Renal cortical epithelial cell (primary cell): ENCODE measurements around the gene CD68. TPM values are rescaled to one million over a fixed set of nuclear protein-coding genes. Genes with fewer than 3 reads are reported as not detected.
"Not testable (repeated sequence)": the region's sequence is repeated elsewhere in the genome, so short reads cannot be mapped to it uniquely, and the experiment has no call there.

Experiments used
- DNase-seq: peaks from one replicate; pipeline ENCODE4 v3.0.0-alpha.2; 2011; ENCODE audit warnings: low read depth
- total RNA-seq: library from RNA; depleted of rRNA; stranded (reverse); fragments of >200 nt; gene quantifications from 2 replicates; pipeline ENCODE4 v1.2.3, GENCODE V29; 2014

CD68 gene
- total RNA-seq, 1 donor from 2014 or later, result 7.6 TPM

DNA sequence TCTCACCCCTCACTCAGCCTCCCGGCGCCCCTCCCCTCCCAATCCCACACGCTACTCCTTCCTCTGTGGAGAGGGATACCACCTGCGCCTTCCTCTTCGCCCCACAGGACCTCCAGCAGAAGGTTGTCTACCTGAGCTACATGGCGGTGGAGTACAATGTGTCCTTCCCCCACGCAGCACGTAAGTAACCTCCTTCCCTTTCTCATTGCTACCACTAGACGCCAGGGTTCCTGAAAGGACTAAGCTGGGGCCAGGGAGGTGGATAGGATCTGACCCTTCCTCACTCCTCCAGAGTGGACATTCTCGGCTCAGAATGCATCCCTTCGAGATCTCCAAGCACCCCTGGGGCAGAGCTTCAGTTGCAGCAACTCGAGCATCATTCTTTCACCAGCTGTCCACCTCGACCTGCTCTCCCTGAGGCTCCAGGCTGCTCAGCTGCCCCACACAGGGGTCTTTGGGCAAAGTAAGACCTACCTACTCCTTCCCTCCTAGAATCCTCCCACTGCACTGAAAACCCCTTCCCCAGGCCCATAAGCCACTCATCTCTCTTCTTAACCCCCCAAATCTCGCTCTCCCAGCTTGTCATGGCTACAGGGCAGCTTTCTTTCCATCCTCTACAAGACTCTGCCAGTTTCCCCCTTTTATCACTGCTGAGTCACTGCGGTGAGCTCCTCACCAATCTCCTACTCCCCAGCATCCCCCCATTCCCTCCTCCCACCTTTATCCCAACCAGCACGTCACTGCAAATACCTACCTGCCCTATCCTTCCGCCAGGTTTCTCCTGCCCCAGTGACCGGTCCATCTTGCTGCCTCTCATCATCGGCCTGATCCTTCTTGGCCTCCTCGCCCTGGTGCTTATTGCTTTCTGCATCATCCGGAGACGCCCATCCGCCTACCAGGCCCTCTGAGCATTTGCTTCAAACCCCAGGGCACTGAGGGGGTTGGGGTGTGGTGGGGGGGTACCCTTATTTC lies 1.5 kb downstream of the CD68 start:
- no peak for DNase-seq

GRCh38 chr17:7582396-7583252 lies 3.2 kb downstream of the CD68 start:
- DNase-seq, result no peak

GRCh38 chr17:7583253-7584109 lies 4.0 kb downstream of the CD68 start, which contains the start of gene MPDU1:
TSS of gene MPDU1 (plus strand) at chr17:7583852. CDS start at chr17:7583863, 11 bp downstream.
- DNase-seq, result peak; percentile 88

GRCh38 chr17:7586673-7587419 lies 7.4 kb downstream of the CD68 start:
- peak; percentile 23 for DNase-seq

GRCh38 chr17:7587420-7588151 lies 8.1 kb downstream of the CD68 start:
- no peak for DNase-seq

- no peak for DNase-seq
These were observed 9.2 kb downstream of the CD68 start for GRCh38 chr17:7588553-7589203.

- peak; percentile 59 for DNase-seq
These were observed 9.9 kb downstream of the CD68 start for GRCh38 chr17:7589204-7589868.

GRCh38 chr17:7589891-7590691 lies 10.7 kb downstream of the CD68 start, which contains the start of gene SOX15:
TSS of gene SOX15 (minus strand) at chr17:7590094. CDS start at chr17:7589676, 418 bp downstream.
- peak; percentile 56 for DNase-seq

DNA sequence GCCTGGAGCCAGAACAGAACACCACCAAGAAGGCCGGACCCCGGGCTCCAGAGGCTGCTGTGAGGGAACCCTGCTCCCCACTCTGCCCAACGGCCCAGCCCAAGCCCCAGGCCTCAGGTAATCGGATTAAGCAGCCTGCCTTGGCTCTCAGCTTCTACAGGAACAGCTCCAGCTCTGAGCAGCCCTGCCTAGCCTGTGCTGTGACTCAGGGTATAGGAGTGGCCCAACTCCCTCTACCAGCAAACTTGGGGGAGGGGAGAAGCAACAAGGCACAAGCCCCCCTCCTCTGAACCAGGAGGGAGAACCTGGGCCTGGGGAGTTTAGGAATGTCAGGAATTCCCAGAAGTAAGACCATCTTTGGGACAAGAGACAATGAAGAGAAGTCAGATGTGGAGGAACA lies 11.3 kb downstream of the CD68 start:
- DNase-seq, result peak; percentile 62

GRCh38 chr17:7591596-7591995 lies 12.2 kb downstream of the CD68 start:
- DNase-seq, result no peak

GRCh38 chr17:7592422-7593021 lies 13.1 kb downstream of the CD68 start:
- DNase-seq, result no peak

- no peak for DNase-seq
These were observed 13.9 kb downstream of the CD68 start for GRCh38 chr17:7593296-7593695.

- not testable (repeated sequence) for DNase-seq
These were observed 18.1 kb downstream of the CD68 start for GRCh38 chr17:7597561-7597960.

DNA sequence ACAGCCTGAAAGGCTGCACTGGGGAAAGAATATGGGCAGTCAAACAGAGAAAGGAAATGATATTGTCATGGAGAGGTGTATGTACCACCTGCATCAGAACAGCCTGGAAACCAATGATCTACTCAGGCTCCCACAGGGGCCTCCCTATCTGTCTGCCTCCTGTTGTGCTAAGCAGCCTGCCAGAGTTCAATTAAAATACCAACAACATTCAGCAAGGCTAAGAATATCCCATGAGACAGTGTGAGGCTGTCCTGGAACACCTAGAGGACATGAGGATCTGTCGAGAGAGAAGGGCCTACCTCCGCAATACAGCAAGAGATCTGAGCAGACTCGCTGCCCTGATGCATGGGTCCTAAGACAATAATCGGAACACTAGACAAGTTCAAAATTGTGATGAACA lies 26.8 kb downstream of the CD68 start:
- no peak for DNase-seq

DNA sequence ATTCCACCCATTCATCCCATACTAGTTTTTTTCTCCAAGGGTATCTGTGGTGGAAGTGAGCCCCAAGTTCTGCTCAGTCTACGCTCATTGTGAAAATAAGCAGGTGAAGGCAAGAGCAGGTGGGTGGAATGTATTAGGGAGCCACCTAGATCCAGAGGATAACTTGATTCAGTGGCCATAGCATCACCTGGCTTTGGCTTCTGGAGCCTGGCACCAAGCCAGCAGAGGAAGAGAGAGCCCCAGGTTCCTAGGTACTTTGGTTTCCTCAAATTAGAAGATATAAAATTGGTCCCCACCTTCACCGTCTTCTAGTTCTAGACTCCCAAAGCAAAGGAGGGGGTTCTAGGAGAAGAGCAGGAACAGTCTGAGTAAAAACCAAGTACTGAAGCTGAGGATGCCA lies 31.2 kb downstream of the CD68 start:
- DNase-seq, result no peak

DNA sequence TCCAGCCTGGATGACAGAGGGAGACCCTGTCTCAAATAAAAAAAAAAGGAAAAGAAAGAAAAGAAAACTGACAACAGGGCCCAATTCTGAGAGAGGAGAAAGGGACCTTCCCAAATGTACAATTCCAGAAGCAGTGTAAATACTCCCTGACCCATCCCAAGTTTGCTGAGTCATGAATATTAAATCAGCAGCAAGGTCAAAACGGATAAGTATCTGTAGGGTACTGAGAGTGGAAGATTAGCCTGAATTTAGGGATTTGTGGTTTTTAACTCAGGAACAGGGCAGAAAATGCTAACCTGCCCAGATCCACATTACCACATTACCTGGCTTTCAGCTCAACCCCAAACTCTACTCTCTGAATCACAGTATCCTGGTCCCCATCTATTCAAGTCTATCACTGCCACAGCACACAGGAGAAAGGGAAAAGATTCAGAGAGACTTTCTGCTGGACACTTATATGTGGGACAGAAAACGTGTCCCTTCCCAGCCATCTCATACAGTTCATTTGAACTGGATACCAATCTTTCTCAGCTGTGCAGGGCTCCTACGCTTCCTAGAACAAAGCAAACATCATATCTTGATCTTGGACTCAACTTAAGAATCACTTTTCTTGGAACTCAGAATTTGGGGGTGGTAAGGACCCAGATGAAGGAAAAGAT lies 32.3 kb downstream of the CD68 start:
- no peak for DNase-seq

- DNase-seq, result no peak
These were observed 32.8 kb downstream of the CD68 start for GRCh38 chr17:7612294-7612640.
